NCI-H146 treated with DMSO at 0.1 percent for 48 hours (cell line): Measurements from ENCODE around the gene UGT1A8.

Experiments
- DNase-seq: peaks from one replicate; lab custom pipeline; 2025; ENCODE audit not compliant: unreplicated experiment; lab: John Stamatoyannopoulos, UW

Gene UGT1A8

GRCh38 chr2:233796254-233796653, 178.8 kb downstream of the UGT1A8 start:
- no peak for DNase-seq

GRCh38 chr2:233798335-233799086, 181.1 kb downstream of the UGT1A8 start:
- no peak for DNase-seq

- no peak for DNase-seq
Observed at GRCh38 chr2:233799087-233799665, 181.7 kb downstream of the UGT1A8 start.

- DNase-seq = no peak
Observed at GRCh38 chr2:233799716-233800115, 182.3 kb downstream of the UGT1A8 start.

GRCh38 chr2:233800208-233800607, 182.8 kb downstream of the UGT1A8 start:
- DNase-seq = no peak

GRCh38 chr2:233801357-233802131, 184.1 kb downstream of the UGT1A8 start:
- no peak for DNase-seq

- no peak for DNase-seq
Observed at GRCh38 chr2:233802132-233802815, 184.8 kb downstream of the UGT1A8 start.

GRCh38 chr2:233803292-233803911, 186.0 kb downstream of the UGT1A8 start:
- DNase-seq = no peak

- no peak for DNase-seq
Observed at GRCh38 chr2:233803994-233804393, 186.6 kb downstream of the UGT1A8 start.

GRCh38 chr2:233807215-233807865, 189.9 kb downstream of the UGT1A8 start:
- DNase-seq = no peak

GRCh38 chr2:233807966-233808935, 190.8 kb downstream of the UGT1A8 start:
- no peak for DNase-seq

- no peak for DNase-seq
Observed at GRCh38 chr2:233810385-233810784, 193.0 kb downstream of the UGT1A8 start.

- DNase-seq = no peak
Observed at GRCh38 chr2:233811087-233811486, 193.7 kb downstream of the UGT1A8 start.

GRCh38 chr2:233811732-233812131, 194.3 kb downstream of the UGT1A8 start:
- no peak for DNase-seq

- no peak for DNase-seq
Observed at GRCh38 chr2:233813236-233814055, 196.0 kb downstream of the UGT1A8 start.

GRCh38 chr2:233814056-233814835, 196.8 kb downstream of the UGT1A8 start:
- DNase-seq = no peak

- no peak for DNase-seq
Observed at GRCh38 chr2:233815861-233816260, 198.4 kb downstream of the UGT1A8 start.

- DNase-seq = no peak
Observed at GRCh38 chr2:233816334-233816733, 198.9 kb downstream of the UGT1A8 start.
